Esophagus muscularis mucosa (tissue), 4 donors: ENCODE results near the gene FBXW11.

Experiments used
- EP300 ChIP-seq: sonication (generic); formaldehyde crosslinking; IDR thresholded peaks from one replicate; pipeline ENCODE4 v1.6.1; 2017; ENCODE audit warnings: antibody characterized with exemption
- POLR2A ChIP-seq: fragments of 450-650 bp; IDR thresholded peaks from one replicate; pipeline ENCODE4 v1.6.1; 2017; ENCODE audit warnings: antibody characterized with exemption, moderate library complexity, mild to moderate bottlenecking, low read depth
- TF ChIP-seq, protein P1 (sequence below), 3 experiments: fragments of 200-600 bp in 2 of 3; fragments of 450-650 bp in 1 of 3; sonication (generic) in 2 of 3; IDR thresholded peaks; one replicate each; pipeline ENCODE4 v1.5.1; 2017 to 2019; ENCODE audit warnings: antibody characterized with exemption in 3 of 3, mild to moderate bottlenecking in 2 of 3, moderate library complexity in 1 of 3

DNA sequence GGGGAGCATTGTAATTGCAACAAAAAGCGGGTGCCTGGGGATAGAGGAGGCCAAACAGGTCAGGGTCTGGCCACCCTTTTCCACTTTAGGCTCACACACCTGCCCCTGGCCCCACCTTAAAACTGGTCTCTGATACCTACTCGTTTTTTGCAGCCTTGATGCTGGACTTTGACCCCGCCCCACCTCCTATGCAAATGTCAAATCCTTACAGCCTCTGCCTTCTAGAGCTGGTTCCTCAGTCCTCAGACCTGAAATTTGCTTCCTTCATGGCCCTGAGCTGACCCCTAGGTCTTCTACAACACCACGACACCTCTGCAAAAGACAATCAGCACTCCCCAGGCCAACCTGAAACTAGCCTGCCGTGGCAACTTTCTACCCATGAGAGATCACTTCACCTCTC is 183.2 kb downstream of the FBXW11 start:
- TF ChIP-seq, protein P1, sequence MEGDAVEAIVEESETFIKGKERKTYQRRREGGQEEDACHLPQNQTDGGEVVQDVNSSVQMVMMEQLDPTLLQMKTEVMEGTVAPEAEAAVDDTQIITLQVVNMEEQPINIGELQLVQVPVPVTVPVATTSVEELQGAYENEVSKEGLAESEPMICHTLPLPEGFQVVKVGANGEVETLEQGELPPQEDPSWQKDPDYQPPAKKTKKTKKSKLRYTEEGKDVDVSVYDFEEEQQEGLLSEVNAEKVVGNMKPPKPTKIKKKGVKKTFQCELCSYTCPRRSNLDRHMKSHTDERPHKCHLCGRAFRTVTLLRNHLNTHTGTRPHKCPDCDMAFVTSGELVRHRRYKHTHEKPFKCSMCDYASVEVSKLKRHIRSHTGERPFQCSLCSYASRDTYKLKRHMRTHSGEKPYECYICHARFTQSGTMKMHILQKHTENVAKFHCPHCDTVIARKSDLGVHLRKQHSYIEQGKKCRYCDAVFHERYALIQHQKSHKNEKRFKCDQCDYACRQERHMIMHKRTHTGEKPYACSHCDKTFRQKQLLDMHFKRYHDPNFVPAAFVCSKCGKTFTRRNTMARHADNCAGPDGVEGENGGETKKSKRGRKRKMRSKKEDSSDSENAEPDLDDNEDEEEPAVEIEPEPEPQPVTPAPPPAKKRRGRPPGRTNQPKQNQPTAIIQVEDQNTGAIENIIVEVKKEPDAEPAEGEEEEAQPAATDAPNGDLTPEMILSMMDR (IDR thresholded peaks at IDR 0.05), result no peak
- TF ChIP-seq POLR2A, result no peak
- TF ChIP-seq EP300, result no peak
